ENCODE results near the gene HSFX1.
"Not testable (repeated sequence)": the region's sequence is repeated elsewhere in the genome, so short reads cannot be mapped to it uniquely, and the experiment has no call there.

HSFX1 gene

DNA sequence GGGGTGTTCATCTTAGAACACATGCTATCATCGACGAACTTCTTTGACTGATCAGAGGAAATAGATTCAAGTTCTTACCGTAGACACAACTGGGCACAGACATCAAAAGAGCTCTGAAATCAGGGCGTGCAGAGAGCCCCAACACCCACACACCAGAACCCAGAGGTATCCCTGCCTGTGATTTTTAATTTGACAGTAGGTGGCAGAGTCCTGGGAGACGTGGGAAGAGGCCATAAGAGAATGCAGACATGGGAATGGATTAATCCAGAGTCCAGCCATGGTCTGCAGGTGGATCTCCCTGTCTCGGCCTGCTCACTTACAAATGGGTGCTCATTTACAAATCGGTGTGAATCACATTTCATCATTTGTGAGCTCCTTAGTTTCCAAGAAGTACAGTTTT, 4.1 kb downstream of the HSFX1 start:
- H3K9me3 ChIP-seq (ENCODE audit: control extremely low read depth in 1 of 5, control insufficient read depth in 4 of 5, insufficient read depth in 2 of 5, low read depth in 1 of 5, low read length in 4 of 5); H3K27me3 ChIP-seq (replicated peaks in 2 of 5; ENCODE audit: control insufficient read depth in 4 of 5, insufficient read depth in 5 of 5, low read length in 4 of 5); CTCF ChIA-PET; H3K27ac ChIP-seq (ENCODE audit: insufficient read depth in 1 of 2, low read depth in 1 of 2, low read length in 2 of 2, poor library complexity in 1 of 2, severe bottlenecking in 2 of 2); H3K36me3 ChIP-seq (ENCODE audit: control insufficient read depth in 4 of 4, insufficient read depth in 4 of 4, low read length in 3 of 4); DNase-seq; H3K4me1 ChIP-seq (ENCODE audit: control extremely low read depth in 1 of 4, control insufficient read depth in 4 of 4, insufficient read depth in 4 of 4, low read length in 3 of 4); POLR2A ChIA-PET; H3K4me3 ChIP-seq (ENCODE audit: control insufficient read depth in 1 of 7, extremely low read depth in 1 of 7, insufficient read depth in 4 of 7, low read depth in 2 of 7, low read length in 6 of 7): not testable (repeated sequence)
- no CpG with 5 or more reads among the region's 7 CpGs for WGBS (ENCODE audit: insufficient coverage)

DNA sequence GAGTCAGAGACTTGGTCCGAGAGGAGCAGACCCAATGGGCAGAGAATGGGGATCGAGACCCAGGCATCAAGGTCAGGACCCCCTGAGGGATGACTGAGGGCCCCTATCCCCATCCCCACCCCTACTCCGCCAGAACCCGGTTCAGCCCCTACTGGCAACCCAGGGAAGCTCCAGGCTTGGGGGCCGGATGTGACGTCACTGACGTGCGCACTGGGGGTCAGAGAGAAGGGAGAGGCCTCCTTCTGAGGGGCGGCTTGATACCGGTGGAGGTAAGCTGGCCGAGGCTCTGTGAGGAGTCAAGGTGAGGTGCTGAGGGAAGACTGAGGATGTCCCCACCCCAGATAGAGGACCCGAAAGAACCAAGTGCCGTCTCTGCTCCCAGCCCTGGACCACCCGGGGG, 7.9 kb downstream of the HSFX1 start, which contains the start of gene MAGEA9:
TSS of gene MAGEA9 (plus strand) at position 204 of the 400 bp plus-strand sequence. CDS start 4,281 bp downstream, outside the sequence.
- H3K4me3 ChIP-seq (ENCODE audit: control insufficient read depth in 1 of 7, extremely low read depth in 1 of 7, insufficient read depth in 4 of 7, low read depth in 2 of 7, low read length in 6 of 7); H3K4me1 ChIP-seq (ENCODE audit: control extremely low read depth in 1 of 4, control insufficient read depth in 4 of 4, insufficient read depth in 4 of 4, low read length in 3 of 4); H3K27ac ChIP-seq (ENCODE audit: insufficient read depth in 1 of 2, low read depth in 1 of 2, low read length in 2 of 2, poor library complexity in 1 of 2, severe bottlenecking in 2 of 2); H3K27me3 ChIP-seq (replicated peaks in 2 of 5; ENCODE audit: control insufficient read depth in 4 of 5, insufficient read depth in 5 of 5, low read length in 4 of 5); H3K9me3 ChIP-seq (ENCODE audit: control extremely low read depth in 1 of 5, control insufficient read depth in 4 of 5, insufficient read depth in 2 of 5, low read depth in 1 of 5, low read length in 4 of 5); CTCF ChIA-PET; DNase-seq; POLR2A ChIA-PET; H3K36me3 ChIP-seq (ENCODE audit: control insufficient read depth in 4 of 4, insufficient read depth in 4 of 4, low read length in 3 of 4): not testable (repeated sequence)
- WGBS (ENCODE audit: insufficient coverage), result no CpG with 5 or more reads among the region's 14 CpGs

DNA sequence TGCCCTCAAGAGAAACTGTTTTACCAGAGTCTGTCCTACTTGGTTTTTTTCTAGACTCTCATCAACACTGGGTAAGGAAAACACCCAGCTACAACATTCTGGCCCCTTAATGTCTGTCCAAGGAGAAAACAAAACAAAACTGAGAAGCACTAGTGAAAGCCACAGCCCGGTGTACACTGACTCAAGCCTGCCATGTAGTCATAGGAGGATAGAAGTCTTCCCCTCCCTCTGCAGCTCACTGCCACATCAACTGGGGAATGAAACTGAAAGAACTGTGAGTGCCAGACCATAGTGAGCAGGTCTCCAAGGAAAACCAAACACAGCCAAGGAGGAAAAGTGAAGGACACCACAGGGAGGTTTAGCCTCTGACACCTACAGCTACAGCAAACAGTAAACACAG, 21.7 kb downstream of the HSFX1 start:
- H3K4me3 ChIP-seq (ENCODE audit: control insufficient read depth in 1 of 7, extremely low read depth in 1 of 7, insufficient read depth in 4 of 7, low read depth in 2 of 7, low read length in 6 of 7); POLR2A ChIA-PET; H3K27ac ChIP-seq (ENCODE audit: insufficient read depth in 1 of 2, low read depth in 1 of 2, low read length in 2 of 2, poor library complexity in 1 of 2, severe bottlenecking in 2 of 2); H3K4me1 ChIP-seq (ENCODE audit: control extremely low read depth in 1 of 4, control insufficient read depth in 4 of 4, insufficient read depth in 4 of 4, low read length in 3 of 4); H3K27me3 ChIP-seq (replicated peaks in 2 of 5; ENCODE audit: control insufficient read depth in 4 of 5, insufficient read depth in 5 of 5, low read length in 4 of 5); CTCF ChIA-PET; DNase-seq; H3K9me3 ChIP-seq (ENCODE audit: control extremely low read depth in 1 of 5, control insufficient read depth in 4 of 5, insufficient read depth in 2 of 5, low read depth in 1 of 5, low read length in 4 of 5); H3K36me3 ChIP-seq (ENCODE audit: control insufficient read depth in 4 of 4, insufficient read depth in 4 of 4, low read length in 3 of 4): not testable (repeated sequence)
- WGBS (ENCODE audit: insufficient coverage), result no CpG with 5 or more reads among the region's 1 CpG

DNA sequence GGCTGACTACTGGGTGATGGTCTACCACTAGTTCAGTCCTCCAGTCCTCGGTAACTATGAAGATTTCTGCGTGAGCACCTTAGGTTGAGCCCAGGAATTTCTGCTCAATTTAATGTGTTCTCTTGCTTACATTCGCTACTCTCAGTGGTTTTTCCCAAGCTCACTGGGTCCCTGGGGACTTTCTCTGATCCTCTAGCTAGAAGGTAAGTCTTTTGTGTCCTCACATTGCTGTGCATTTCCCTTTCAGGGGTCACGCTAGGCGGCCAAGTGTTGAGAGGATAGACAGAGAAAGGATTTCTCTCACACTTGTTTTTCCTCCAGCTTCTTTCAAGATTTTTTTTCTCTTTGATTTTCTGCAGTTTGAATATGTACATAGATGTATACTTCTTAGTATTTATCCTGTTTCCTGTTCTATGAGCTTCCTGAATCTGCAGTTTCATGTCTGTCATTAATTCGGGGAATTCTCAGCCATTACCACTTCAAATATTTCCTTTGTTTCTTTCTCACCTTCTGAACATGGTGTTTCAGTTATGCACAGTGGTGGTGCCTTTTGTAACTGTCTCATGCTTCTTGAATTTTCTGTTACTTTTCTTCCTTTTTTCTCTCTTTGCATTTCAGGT, 25.3 kb downstream of the HSFX1 start:
- Histone ChIP-seq H3K9me3 (ENCODE audit: control extremely low read depth in 1 of 5, control insufficient read depth in 4 of 5, insufficient read depth in 2 of 5, low read depth in 1 of 5, low read length in 4 of 5) (no peaks in the 10 kb centered on the region), H3K36me3 (ENCODE audit: control insufficient read depth in 4 of 4, insufficient read depth in 4 of 4, low read length in 3 of 4) (no peaks in the 10 kb centered on the region), H3K4me3 (ENCODE audit: control insufficient read depth in 1 of 7, extremely low read depth in 1 of 7, insufficient read depth in 4 of 7, low read depth in 2 of 7, low read length in 6 of 7) (no peak overlapping the region), H3K4me1 (ENCODE audit: control extremely low read depth in 1 of 4, control insufficient read depth in 4 of 4, insufficient read depth in 4 of 4, low read length in 3 of 4) (no peaks in the 10 kb centered on the region), H3K27me3 (replicated peaks in 2 of 5; ENCODE audit: control insufficient read depth in 4 of 5, insufficient read depth in 5 of 5, low read length in 4 of 5) (no peaks in the 10 kb centered on the region), H3K27ac (ENCODE audit: insufficient read depth in 1 of 2, low read depth in 1 of 2, low read length in 2 of 2, poor library complexity in 1 of 2, severe bottlenecking in 2 of 2) (no peak overlapping the region)
- DNase-seq, result no peak
- POLR2A ChIA-PET, result no interaction called here
- WGBS (ENCODE audit: insufficient coverage), result 91% methylated on average over 3 of the region's 6 CpGs
- CTCF ChIA-PET, result no interaction called here

DNA sequence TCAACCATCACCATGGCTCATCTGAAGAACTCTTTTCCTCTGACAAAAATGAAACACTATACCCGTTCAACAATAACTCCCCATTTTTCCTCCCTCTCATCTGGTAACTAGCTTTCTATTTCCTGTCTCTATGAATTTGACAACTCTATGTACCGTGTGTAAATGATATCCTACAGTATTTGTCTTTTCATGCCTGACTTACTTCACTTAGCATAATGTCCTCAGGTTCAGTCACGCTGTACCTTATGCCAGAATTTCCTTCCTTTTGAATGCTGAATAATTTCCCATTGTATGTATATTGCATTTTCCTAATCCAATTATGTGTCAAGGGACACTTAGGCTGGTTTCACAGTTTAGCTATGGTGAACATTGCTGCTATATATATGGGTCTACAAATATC, 26.1 kb downstream of the HSFX1 start:
- Histone ChIP-seq H3K9me3 (ENCODE audit: control extremely low read depth in 1 of 5, control insufficient read depth in 4 of 5, insufficient read depth in 2 of 5, low read depth in 1 of 5, low read length in 4 of 5) (no peaks in the 10 kb centered on the region), H3K27me3 (replicated peaks in 2 of 5; ENCODE audit: control insufficient read depth in 4 of 5, insufficient read depth in 5 of 5, low read length in 4 of 5) (no peaks in the 10 kb centered on the region), H3K36me3 (ENCODE audit: control insufficient read depth in 4 of 4, insufficient read depth in 4 of 4, low read length in 3 of 4) (no peaks in the 10 kb centered on the region), H3K27ac (ENCODE audit: insufficient read depth in 1 of 2, low read depth in 1 of 2, low read length in 2 of 2, poor library complexity in 1 of 2, severe bottlenecking in 2 of 2) (no peak overlapping the region), H3K4me1 (ENCODE audit: control extremely low read depth in 1 of 4, control insufficient read depth in 4 of 4, insufficient read depth in 4 of 4, low read length in 3 of 4) (no peaks in the 10 kb centered on the region), H3K4me3 (ENCODE audit: control insufficient read depth in 1 of 7, extremely low read depth in 1 of 7, insufficient read depth in 4 of 7, low read depth in 2 of 7, low read length in 6 of 7) (no peak overlapping the region)
- CTCF ChIA-PET, result no interaction called here
- POLR2A ChIA-PET, result no interaction called here
- 86% methylated on average over 2 of the region's 3 CpGs for WGBS (ENCODE audit: insufficient coverage)
- no peak for DNase-seq

DNA sequence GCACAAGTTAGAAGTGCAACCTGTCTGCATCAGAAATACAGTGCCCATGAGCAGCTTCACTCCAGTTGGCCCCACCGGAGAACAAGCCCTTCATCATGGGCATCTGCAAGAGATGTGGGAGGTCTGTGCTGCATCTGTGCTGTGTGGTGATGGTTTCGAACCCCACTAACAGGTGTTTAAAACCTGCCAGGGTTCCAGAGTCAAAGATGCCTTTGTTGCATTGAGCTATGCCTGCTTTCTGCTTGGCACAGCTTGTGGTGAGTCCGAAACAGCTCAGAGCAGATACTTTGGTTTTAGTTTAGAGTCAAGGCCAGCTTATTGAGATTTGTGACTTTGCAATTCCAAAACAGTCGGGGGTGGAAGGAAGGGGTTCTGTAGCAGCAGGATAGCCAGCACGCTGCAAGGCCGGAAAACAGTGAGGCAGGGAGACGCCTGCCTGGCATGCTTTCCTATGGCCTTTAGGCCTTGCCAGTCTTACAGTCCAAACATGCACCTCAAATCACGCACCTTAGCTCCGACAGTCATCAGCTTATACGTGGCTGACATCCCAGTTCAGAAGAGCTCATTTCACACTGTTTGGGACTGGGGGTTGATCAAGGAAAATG, 29.7 kb downstream of the HSFX1 start:
- Histone ChIP-seq H3K9me3 (ENCODE audit: control extremely low read depth in 1 of 5, control insufficient read depth in 4 of 5, insufficient read depth in 2 of 5, low read depth in 1 of 5, low read length in 4 of 5) (no peaks in the 10 kb centered on the region), H3K4me3 (ENCODE audit: control insufficient read depth in 1 of 7, extremely low read depth in 1 of 7, insufficient read depth in 4 of 7, low read depth in 2 of 7, low read length in 6 of 7) (no peak overlapping the region), H3K4me1 (ENCODE audit: control extremely low read depth in 1 of 4, control insufficient read depth in 4 of 4, insufficient read depth in 4 of 4, low read length in 3 of 4) (no peaks in the 10 kb centered on the region), H3K27ac (ENCODE audit: insufficient read depth in 1 of 2, low read depth in 1 of 2, low read length in 2 of 2, poor library complexity in 1 of 2, severe bottlenecking in 2 of 2) (no peak overlapping the region), H3K27me3 (replicated peaks in 2 of 5; ENCODE audit: control insufficient read depth in 4 of 5, insufficient read depth in 5 of 5, low read length in 4 of 5) (peaks cover 0 to 3% (median 0%) of the 10 kb centered on the region in 5 experiments), H3K36me3 (ENCODE audit: control insufficient read depth in 4 of 4, insufficient read depth in 4 of 4, low read length in 3 of 4) (no peaks in the 10 kb centered on the region)
- DNase-seq, result no peak
- ChIA-PET CTCF (no interaction called here), POLR2A (no interaction called here)
- 84% methylated on average over 9 of the region's 10 CpGs for WGBS (ENCODE audit: insufficient coverage)

DNA sequence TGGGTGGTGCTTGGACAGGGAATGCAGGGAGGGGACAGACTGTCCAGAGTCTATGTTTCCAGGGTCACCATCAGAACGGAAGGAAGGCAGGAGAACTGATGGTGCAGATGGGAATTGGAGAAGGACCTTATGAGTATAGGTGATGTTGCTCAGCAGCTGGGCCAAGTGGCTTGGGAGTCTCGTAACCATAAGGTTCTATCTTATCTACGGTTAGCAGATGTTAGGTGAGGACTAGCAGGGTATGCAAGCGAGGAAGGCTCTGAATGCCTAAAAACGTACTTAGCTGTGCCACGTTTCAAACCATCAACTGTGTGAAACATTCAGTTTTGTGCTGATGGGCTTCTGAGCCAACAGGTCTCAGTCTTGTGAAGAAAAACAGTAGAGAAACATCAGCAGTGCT, 30.2 kb downstream of the HSFX1 start:
- Histone ChIP-seq H3K4me1 (ENCODE audit: control extremely low read depth in 1 of 4, control insufficient read depth in 4 of 4, insufficient read depth in 4 of 4, low read length in 3 of 4) (no peaks in the 10 kb centered on the region), H3K9me3 (ENCODE audit: control extremely low read depth in 1 of 5, control insufficient read depth in 4 of 5, insufficient read depth in 2 of 5, low read depth in 1 of 5, low read length in 4 of 5) (no peaks in the 10 kb centered on the region), H3K27ac (ENCODE audit: insufficient read depth in 1 of 2, low read depth in 1 of 2, low read length in 2 of 2, poor library complexity in 1 of 2, severe bottlenecking in 2 of 2) (no peak overlapping the region), H3K36me3 (ENCODE audit: control insufficient read depth in 4 of 4, insufficient read depth in 4 of 4, low read length in 3 of 4) (no peaks in the 10 kb centered on the region), H3K27me3 (replicated peaks in 2 of 5; ENCODE audit: control insufficient read depth in 4 of 5, insufficient read depth in 5 of 5, low read length in 4 of 5) (peaks cover 0 to 3% (median 0%) of the 10 kb centered on the region in 5 experiments), H3K4me3 (ENCODE audit: control insufficient read depth in 1 of 7, extremely low read depth in 1 of 7, insufficient read depth in 4 of 7, low read depth in 2 of 7, low read length in 6 of 7) (no peak overlapping the region)
- CTCF ChIA-PET, result no interaction called here
- WGBS (ENCODE audit: insufficient coverage), result 88% methylated on average over 6 of the region's 6 CpGs
- DNase-seq, result no peak
- POLR2A ChIA-PET, result no interaction called here
